ENCODE results near the gene FAM83C. TPM values are rescaled to one million over a fixed set of nuclear protein-coding genes. Genes with fewer than 3 reads are reported as not detected.

The FAM83C gene
- total RNA-seq, 1 donor from 2014 or later: not detected

DNA sequence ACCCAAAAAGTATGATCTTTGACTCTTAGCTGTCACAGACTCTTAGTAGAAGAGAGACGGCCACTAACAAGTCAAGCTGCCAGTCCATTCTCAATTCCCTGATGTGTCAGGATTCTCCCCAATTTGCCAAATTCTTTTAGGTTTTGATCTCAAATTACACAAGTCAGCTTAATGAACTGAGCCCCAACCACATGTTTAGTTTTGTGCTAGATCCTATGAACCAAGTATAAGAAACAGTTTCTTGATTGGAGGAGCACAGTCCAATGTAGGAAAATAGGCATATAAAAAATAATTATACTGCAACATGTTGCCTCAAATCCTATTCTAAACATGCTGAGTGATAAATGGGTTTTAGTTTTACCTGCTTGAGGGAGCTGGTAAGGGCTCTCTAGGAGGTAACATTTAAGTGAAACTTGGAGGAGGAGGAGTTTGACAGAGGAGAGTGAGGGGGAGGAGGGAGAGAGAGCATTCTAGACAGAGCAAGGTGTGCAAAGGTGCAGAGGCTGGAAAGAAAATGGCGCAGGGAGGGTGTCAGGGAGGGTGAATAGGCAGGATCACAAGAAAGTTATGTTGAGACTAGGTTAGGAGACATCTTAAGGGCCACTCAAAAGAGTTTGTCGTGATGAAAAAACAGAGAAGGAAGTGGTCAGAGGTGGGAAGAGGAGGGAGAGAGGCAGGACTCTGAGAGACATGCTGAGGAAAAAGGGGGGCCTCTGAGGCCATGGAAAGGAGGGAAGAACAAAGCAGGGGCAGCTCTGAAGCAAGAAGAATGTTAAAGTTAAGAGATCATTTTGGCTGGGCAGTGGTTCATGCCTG lies 22.8 kb upstream of the FAM83C start:
- H3K4me3 Mint-ChIP-seq (ENCODE audit: unreplicated experiment): no peak overlapping the region
- peaks cover 17% of the 10 kb centered on the region for H3K4me1 Mint-ChIP-seq (ENCODE audit: low read depth, unreplicated experiment)
- H3K36me3 Mint-ChIP-seq (ENCODE audit: unreplicated experiment): no peaks in the 10 kb centered on the region
- DNase-seq: no peak
- H3K27ac Mint-ChIP-seq (ENCODE audit: unreplicated experiment): peak overlapping the region; percentile 39
- H3K27me3 Mint-ChIP-seq (ENCODE audit: unreplicated experiment): peaks cover 2% of the 10 kb centered on the region
- peaks cover 2% of the 10 kb centered on the region for H3K9me3 Mint-ChIP-seq (ENCODE audit: unreplicated experiment)
- TF ChIP-seq, protein P1, sequence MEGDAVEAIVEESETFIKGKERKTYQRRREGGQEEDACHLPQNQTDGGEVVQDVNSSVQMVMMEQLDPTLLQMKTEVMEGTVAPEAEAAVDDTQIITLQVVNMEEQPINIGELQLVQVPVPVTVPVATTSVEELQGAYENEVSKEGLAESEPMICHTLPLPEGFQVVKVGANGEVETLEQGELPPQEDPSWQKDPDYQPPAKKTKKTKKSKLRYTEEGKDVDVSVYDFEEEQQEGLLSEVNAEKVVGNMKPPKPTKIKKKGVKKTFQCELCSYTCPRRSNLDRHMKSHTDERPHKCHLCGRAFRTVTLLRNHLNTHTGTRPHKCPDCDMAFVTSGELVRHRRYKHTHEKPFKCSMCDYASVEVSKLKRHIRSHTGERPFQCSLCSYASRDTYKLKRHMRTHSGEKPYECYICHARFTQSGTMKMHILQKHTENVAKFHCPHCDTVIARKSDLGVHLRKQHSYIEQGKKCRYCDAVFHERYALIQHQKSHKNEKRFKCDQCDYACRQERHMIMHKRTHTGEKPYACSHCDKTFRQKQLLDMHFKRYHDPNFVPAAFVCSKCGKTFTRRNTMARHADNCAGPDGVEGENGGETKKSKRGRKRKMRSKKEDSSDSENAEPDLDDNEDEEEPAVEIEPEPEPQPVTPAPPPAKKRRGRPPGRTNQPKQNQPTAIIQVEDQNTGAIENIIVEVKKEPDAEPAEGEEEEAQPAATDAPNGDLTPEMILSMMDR (IDR thresholded peaks at IDR 0.05; ENCODE audit: partially characterized antibody, unreplicated experiment): no peak

DNA sequence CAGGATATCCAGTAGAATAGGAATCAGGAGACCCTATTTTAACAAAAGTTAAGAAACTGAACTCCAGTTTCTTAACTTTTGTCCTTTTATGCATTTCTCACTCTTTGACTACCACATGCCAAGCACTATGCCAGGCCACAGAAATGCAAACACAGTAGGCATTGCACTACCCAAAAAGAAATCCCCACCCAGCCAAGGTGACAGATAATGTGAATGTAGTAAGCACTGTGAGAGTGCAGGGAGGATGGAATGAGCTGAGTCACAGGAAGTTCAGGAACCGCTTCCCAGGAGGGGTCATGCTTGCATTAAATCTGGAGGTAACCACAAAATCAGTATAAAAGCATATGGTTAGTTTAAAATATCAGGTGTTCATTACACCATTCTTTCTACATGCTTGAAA lies 20.1 kb upstream of the FAM83C start:
- Mint-ChIP-seq H3K27ac (ENCODE audit: unreplicated experiment) (no peak overlapping the region), H3K36me3 (ENCODE audit: unreplicated experiment) (no peaks in the 10 kb centered on the region), H3K27me3 (ENCODE audit: unreplicated experiment) (peaks cover 2% of the 10 kb centered on the region), H3K9me3 (ENCODE audit: unreplicated experiment) (peaks cover 2% of the 10 kb centered on the region), H3K4me3 (ENCODE audit: unreplicated experiment) (no peak overlapping the region), H3K4me1 (ENCODE audit: low read depth, unreplicated experiment) (no peaks in the 10 kb centered on the region)
- TF ChIP-seq, protein P1 (IDR thresholded peaks at IDR 0.05; ENCODE audit: partially characterized antibody, unreplicated experiment): no peak
- no peak for DNase-seq

DNA sequence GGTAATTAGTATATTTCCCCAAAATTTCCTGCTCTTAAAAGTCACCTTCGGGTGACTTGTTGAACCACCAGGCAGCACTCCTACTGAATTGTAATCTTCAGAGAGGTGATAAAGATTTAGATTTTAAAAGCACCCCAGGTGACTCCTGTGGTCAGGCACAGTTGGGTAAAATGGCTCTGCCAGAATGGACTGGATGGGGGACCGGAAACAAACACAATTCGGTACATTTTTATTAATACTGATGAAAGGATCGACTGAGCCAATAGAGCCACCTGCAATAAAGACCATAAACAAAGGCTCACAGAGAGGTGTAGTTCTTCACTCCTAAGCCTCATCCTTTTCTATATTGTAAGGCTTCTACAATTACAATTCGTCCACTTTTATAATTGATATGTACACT lies 19.6 kb upstream of the FAM83C start:
- peaks cover 2% of the 10 kb centered on the region for H3K9me3 Mint-ChIP-seq (ENCODE audit: unreplicated experiment)
- DNase-seq: no peak
- H3K4me3 Mint-ChIP-seq (ENCODE audit: unreplicated experiment): no peak overlapping the region
- TF ChIP-seq, protein P1 (IDR thresholded peaks at IDR 0.05; ENCODE audit: partially characterized antibody, unreplicated experiment): no peak
- H3K27me3 Mint-ChIP-seq (ENCODE audit: unreplicated experiment): peaks cover 2% of the 10 kb centered on the region
- no peak overlapping the region for H3K27ac Mint-ChIP-seq (ENCODE audit: unreplicated experiment)
- no peaks in the 10 kb centered on the region for H3K4me1 Mint-ChIP-seq (ENCODE audit: low read depth, unreplicated experiment)
- no peaks in the 10 kb centered on the region for H3K36me3 Mint-ChIP-seq (ENCODE audit: unreplicated experiment)

DNA sequence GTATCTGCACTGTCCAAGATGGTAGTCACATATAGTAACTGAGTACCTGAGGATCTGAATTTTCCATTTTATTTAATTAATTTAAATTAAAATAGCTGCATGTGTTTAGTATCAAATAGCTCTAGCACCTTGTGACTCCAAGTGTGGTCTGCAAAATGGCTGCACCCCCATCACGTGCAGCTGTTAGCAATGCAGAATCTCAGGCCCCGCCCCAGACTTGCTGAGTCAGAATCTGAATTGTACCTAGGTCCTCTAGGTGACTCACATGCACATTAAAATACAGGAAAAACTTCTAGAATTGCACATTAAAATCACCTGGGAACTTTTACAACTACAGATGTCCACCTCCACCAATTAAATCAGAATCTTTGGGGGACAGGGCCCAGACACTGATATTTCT lies 19.2 kb upstream of the FAM83C start:
- no peak overlapping the region for H3K27ac Mint-ChIP-seq (ENCODE audit: unreplicated experiment)
- no peak for DNase-seq
- peaks cover 2% of the 10 kb centered on the region for H3K9me3 Mint-ChIP-seq (ENCODE audit: unreplicated experiment)
- no peaks in the 10 kb centered on the region for H3K4me1 Mint-ChIP-seq (ENCODE audit: low read depth, unreplicated experiment)
- H3K27me3 Mint-ChIP-seq (ENCODE audit: unreplicated experiment): peaks cover 3% of the 10 kb centered on the region
- no peaks in the 10 kb centered on the region for H3K36me3 Mint-ChIP-seq (ENCODE audit: unreplicated experiment)
- H3K4me3 Mint-ChIP-seq (ENCODE audit: unreplicated experiment): no peak overlapping the region
- TF ChIP-seq, protein P1 (IDR thresholded peaks at IDR 0.05; ENCODE audit: partially characterized antibody, unreplicated experiment): no peak
